ENCODE results near the gene TTYH1. TPM values are rescaled to one million over a fixed set of nuclear protein-coding genes. Genes with fewer than 3 reads are reported as not detected.

The TTYH1 gene
- total and polyA plus RNA-seq, 2 donors (not counting 1 experiment from before 2014, with no cell fraction given): not detected

GRCh38 chr19:54392105-54392504 is 23.2 kb upstream of the TTYH1 start:
- Histone ChIP-seq H3K4me1 (ENCODE audit: control insufficient read depth, extremely low read depth, insufficient read depth, low read length) (no peaks in the 10 kb centered on the region), H3K4me2 (ENCODE audit: extremely low read depth, insufficient read depth, low read length) (no peak overlapping the region), H3K36me3 (ENCODE audit: control insufficient read depth, insufficient read depth, low read length) (no peaks in the 10 kb centered on the region), H3K27ac (ENCODE audit: insufficient read depth, low read length) (no peak overlapping the region), H4K20me1 (ENCODE audit: control insufficient read depth, extremely low read depth, insufficient read depth, low read length) (no peaks in the 10 kb centered on the region), H3K79me2 (ENCODE audit: control insufficient read depth, insufficient read depth, low read length) (no peaks in the 10 kb centered on the region), H3K9ac (ENCODE audit: insufficient read depth, low read length) (no peak overlapping the region), H2AFZ (ENCODE audit: low read length) (no peak overlapping the region), H3K9me3 (ENCODE audit: control insufficient read depth, insufficient read depth, low read depth, low read length) (no peaks in the 10 kb centered on the region), H3K4me3 (replicated peaks in 1 of 4; ENCODE audit: control extremely low read depth in 1 of 4, insufficient read depth in 1 of 4, low read depth in 3 of 4, low read length in 4 of 4) (no peak overlapping the region), H3K27me3 (ENCODE audit: control insufficient read depth, insufficient read depth, low read length) (no peaks in the 10 kb centered on the region)
- no peak for TF ChIP-seq EZH2 (IDR thresholded peaks at IDR 0.05; ENCODE audit: low read length, missing control alignments)
- TF ChIP-seq CTCF (conservative IDR thresholded peaks at IDR 0.05 in 1 of 2, IDR thresholded peaks at IDR 0.05 in 1 of 2; ENCODE audit: low read depth in 1 of 2, low read length in 2 of 2): no peak
- DNase-seq (ENCODE audit: low read depth in 2 of 2): no peak

GRCh38 chr19:54393381-54393780 is 21.9 kb upstream of the TTYH1 start:
- H2AFZ ChIP-seq (ENCODE audit: low read length): no peak overlapping the region
- H4K20me1 ChIP-seq (ENCODE audit: control insufficient read depth, extremely low read depth, insufficient read depth, low read length): no peaks in the 10 kb centered on the region
- no peak overlapping the region for H3K4me3 ChIP-seq (replicated peaks in 1 of 4; ENCODE audit: control extremely low read depth in 1 of 4, insufficient read depth in 1 of 4, low read depth in 3 of 4, low read length in 4 of 4)
- H3K4me2 ChIP-seq (ENCODE audit: extremely low read depth, insufficient read depth, low read length): no peak overlapping the region
- H3K9me3 ChIP-seq (ENCODE audit: control insufficient read depth, insufficient read depth, low read depth, low read length): no peaks in the 10 kb centered on the region
- H3K9ac ChIP-seq (ENCODE audit: insufficient read depth, low read length): no peak overlapping the region
- H3K27me3 ChIP-seq (ENCODE audit: control insufficient read depth, insufficient read depth, low read length): no peaks in the 10 kb centered on the region
- no peak for TF ChIP-seq EZH2 (IDR thresholded peaks at IDR 0.05; ENCODE audit: low read length, missing control alignments)
- TF ChIP-seq CTCF (conservative IDR thresholded peaks at IDR 0.05 in 1 of 2, IDR thresholded peaks at IDR 0.05 in 1 of 2; ENCODE audit: low read depth in 1 of 2, low read length in 2 of 2): no peak
- H3K79me2 ChIP-seq (ENCODE audit: control insufficient read depth, insufficient read depth, low read length): no peaks in the 10 kb centered on the region
- no peaks in the 10 kb centered on the region for H3K4me1 ChIP-seq (ENCODE audit: control insufficient read depth, extremely low read depth, insufficient read depth, low read length)
- H3K36me3 ChIP-seq (ENCODE audit: control insufficient read depth, insufficient read depth, low read length): no peaks in the 10 kb centered on the region
- DNase-seq (ENCODE audit: low read depth in 2 of 2): no peak
- H3K27ac ChIP-seq (ENCODE audit: insufficient read depth, low read length): no peak overlapping the region

- DNase-seq (ENCODE audit: low read depth in 2 of 2): no peak
- TF ChIP-seq EZH2 (IDR thresholded peaks at IDR 0.05; ENCODE audit: low read length, missing control alignments) (no peak), CTCF (conservative IDR thresholded peaks at IDR 0.05 in 1 of 2, IDR thresholded peaks at IDR 0.05 in 1 of 2; ENCODE audit: low read depth in 1 of 2, low read length in 2 of 2) (no peak)
- Histone ChIP-seq H4K20me1 (ENCODE audit: control insufficient read depth, extremely low read depth, insufficient read depth, low read length) (no peaks in the 10 kb centered on the region), H2AFZ (ENCODE audit: low read length) (no peak overlapping the region), H3K9me3 (ENCODE audit: control insufficient read depth, insufficient read depth, low read depth, low read length) (no peaks in the 10 kb centered on the region), H3K27me3 (ENCODE audit: control insufficient read depth, insufficient read depth, low read length) (no peaks in the 10 kb centered on the region), H3K36me3 (ENCODE audit: control insufficient read depth, insufficient read depth, low read length) (no peaks in the 10 kb centered on the region), H3K4me2 (ENCODE audit: extremely low read depth, insufficient read depth, low read length) (no peak overlapping the region), H3K79me2 (ENCODE audit: control insufficient read depth, insufficient read depth, low read length) (no peaks in the 10 kb centered on the region), H3K4me3 (replicated peaks in 1 of 4; ENCODE audit: control extremely low read depth in 1 of 4, insufficient read depth in 1 of 4, low read depth in 3 of 4, low read length in 4 of 4) (no peak overlapping the region), H3K4me1 (ENCODE audit: control insufficient read depth, extremely low read depth, insufficient read depth, low read length) (no peaks in the 10 kb centered on the region), H3K9ac (ENCODE audit: insufficient read depth, low read length) (no peak overlapping the region), H3K27ac (ENCODE audit: insufficient read depth, low read length) (no peak overlapping the region)
Measured at GRCh38 chr19:54395685-54396084, 19.6 kb upstream of the TTYH1 start.

Data from fibroblast of lung (primary cell).